ENCODE data around the gene PVALEF. TPM values are rescaled to one million over a fixed set of nuclear protein-coding genes. Genes with fewer than 3 reads are reported as not detected.

Gene PVALEF
- total and polyA plus RNA-seq, 2 donors (not counting 3 experiments of a cell fraction or from before 2014, with no cell fraction given) = not detected

DNA sequence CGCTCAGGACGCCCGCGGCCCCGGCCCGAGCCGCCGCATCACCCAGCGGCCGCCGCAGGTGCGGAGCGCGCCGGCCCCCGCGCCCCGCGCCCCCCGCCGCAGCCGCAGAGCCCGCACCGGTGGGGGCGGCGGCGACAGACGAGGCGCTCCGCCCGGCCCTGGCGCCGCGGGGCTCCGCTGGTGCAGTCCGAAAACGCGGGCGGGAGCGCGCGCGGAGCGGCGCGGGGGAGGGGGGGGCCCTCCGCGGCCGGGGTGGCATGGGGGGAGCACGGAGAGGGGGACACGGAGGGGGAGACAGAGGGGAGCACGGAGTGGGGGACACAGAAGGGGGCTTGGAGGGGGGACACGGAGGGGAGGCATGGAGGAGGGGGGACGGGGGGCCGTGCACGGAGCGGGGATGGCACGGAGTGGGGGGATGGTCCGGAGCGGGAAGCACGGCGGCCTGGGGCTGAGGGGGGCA, 756 bp downstream of the PVALEF start, which contains the start of gene AATK:
Gene AATK (minus strand): TSS at position 189 of the 460 bp plus-strand sequence. CDS start 229 bp downstream, outside the sequence.
- no peaks in the 10 kb centered on the region for H3K9me3 ChIP-seq (replicated peaks; ENCODE audit: control insufficient read depth, insufficient read depth, low read length)
- ChIA-PET CTCF (no interaction called here), POLR2A (no interaction called here)
- DNase-seq (ENCODE audit: low read depth, low spot score) (no peak), FAIRE-seq (no peak)
- H3K4me3 ChIP-seq (replicated peaks in 1 of 3; ENCODE audit: insufficient read depth in 1 of 3, low read depth in 1 of 3, low read length in 3 of 3) = no peak within 1 kb of the TSS
- dilution Hi-C loops (cut with MboI; ENCODE audit: extremely low pct_ligation_motif_present, low sequenced_read_pairs) (no loop called here), intact Hi-C loops (cut with micrococcal nuclease) (no loop called here)
- no peaks in the 10 kb centered on the region for H3K36me3 ChIP-seq (ENCODE audit: control insufficient read depth in 2 of 2, extremely low read depth in 1 of 2, insufficient read depth in 2 of 2, low read length in 2 of 2)
- no TSS peak for BruUV-seq (replicated peaks)
- no peaks in the 10 kb centered on the region for H3K4me1 ChIP-seq (ENCODE audit: control insufficient read depth, extremely low read depth, insufficient read depth, low read length)
- no peak within 1 kb of the TSS for H3K4me2 ChIP-seq (ENCODE audit: insufficient read depth, low read length)
- no peaks in the 10 kb centered on the region for H3K79me2 ChIP-seq (ENCODE audit: control insufficient read depth, insufficient read depth, low read length)
- H4K20me1 ChIP-seq (replicated peaks; ENCODE audit: control insufficient read depth, extremely low read depth, insufficient read depth, low read length) = no peaks in the 10 kb centered on the region
- no peaks in the 10 kb centered on the region for H3K9me1 ChIP-seq (replicated peaks; ENCODE audit: control insufficient read depth, extremely low read depth, insufficient read depth, low read length)
- peaks cover 5 to 6% of the 10 kb centered on the region in 2 experiments for H3K27me3 ChIP-seq (ENCODE audit: control insufficient read depth in 2 of 2, insufficient read depth in 2 of 2, low read length in 2 of 2)
- H3K9ac ChIP-seq (replicated peaks; ENCODE audit: extremely low read depth, insufficient read depth, low read length) = no peak within 1 kb of the TSS
- H2AFZ ChIP-seq (ENCODE audit: low read depth, low read length) = no peak within 1 kb of the TSS
- TF ChIP-seq, protein P1, sequence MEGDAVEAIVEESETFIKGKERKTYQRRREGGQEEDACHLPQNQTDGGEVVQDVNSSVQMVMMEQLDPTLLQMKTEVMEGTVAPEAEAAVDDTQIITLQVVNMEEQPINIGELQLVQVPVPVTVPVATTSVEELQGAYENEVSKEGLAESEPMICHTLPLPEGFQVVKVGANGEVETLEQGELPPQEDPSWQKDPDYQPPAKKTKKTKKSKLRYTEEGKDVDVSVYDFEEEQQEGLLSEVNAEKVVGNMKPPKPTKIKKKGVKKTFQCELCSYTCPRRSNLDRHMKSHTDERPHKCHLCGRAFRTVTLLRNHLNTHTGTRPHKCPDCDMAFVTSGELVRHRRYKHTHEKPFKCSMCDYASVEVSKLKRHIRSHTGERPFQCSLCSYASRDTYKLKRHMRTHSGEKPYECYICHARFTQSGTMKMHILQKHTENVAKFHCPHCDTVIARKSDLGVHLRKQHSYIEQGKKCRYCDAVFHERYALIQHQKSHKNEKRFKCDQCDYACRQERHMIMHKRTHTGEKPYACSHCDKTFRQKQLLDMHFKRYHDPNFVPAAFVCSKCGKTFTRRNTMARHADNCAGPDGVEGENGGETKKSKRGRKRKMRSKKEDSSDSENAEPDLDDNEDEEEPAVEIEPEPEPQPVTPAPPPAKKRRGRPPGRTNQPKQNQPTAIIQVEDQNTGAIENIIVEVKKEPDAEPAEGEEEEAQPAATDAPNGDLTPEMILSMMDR (IDR thresholded peaks at IDR 0.05; ENCODE audit: extremely low read depth in 1 of 2, insufficient read depth in 1 of 2, low read depth in 1 of 2, low read length in 2 of 2) = no peak
- no peak for TF ChIP-seq GATA2 (IDR thresholded peaks at IDR 0.05; ENCODE audit: insufficient read depth, insufficient read length, low read depth, low read length)
- TF ChIP-seq, protein P2, sequence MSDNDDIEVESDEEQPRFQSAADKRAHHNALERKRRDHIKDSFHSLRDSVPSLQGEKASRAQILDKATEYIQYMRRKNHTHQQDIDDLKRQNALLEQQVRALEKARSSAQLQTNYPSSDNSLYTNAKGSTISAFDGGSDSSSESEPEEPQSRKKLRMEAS (IDR thresholded peaks at IDR 0.05; ENCODE audit: insufficient read depth, insufficient read length) = no peak
- H3K27ac ChIP-seq (ENCODE audit: insufficient read depth, low read depth, low read length) = no peak within 1 kb of the TSS

DNA sequence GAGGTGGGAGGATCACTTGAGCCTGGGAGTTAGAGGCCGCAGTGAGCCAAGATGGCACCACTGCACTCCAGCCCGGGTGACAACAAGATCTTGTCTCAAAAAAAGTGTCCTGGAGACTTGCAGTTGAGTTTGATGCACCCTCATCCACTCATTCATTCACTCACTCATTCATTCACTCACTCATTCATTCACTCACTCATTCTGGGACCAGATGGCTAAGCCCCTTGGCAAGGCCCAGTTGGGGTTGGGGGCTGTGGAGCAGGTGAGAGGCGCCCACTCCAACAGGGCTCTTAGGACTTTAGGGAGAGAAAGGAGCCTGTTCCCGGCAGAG, 1.9 kb downstream of the PVALEF start:
- Histone ChIP-seq H3K4me2 (ENCODE audit: insufficient read depth, low read length) (no peak overlapping the region), H2AFZ (ENCODE audit: low read depth, low read length) (no peak overlapping the region), H3K36me3 (ENCODE audit: control insufficient read depth in 2 of 2, extremely low read depth in 1 of 2, insufficient read depth in 2 of 2, low read length in 2 of 2) (no peaks in the 10 kb centered on the region), H3K27me3 (ENCODE audit: control insufficient read depth in 2 of 2, insufficient read depth in 2 of 2, low read length in 2 of 2) (peaks cover 5 to 6% of the 10 kb centered on the region in 2 experiments), H3K9ac (replicated peaks; ENCODE audit: extremely low read depth, insufficient read depth, low read length) (no peak overlapping the region), H3K27ac (ENCODE audit: insufficient read depth, low read depth, low read length) (no peak overlapping the region), H3K4me1 (ENCODE audit: control insufficient read depth, extremely low read depth, insufficient read depth, low read length) (no peaks in the 10 kb centered on the region), H4K20me1 (replicated peaks; ENCODE audit: control insufficient read depth, extremely low read depth, insufficient read depth, low read length) (no peaks in the 10 kb centered on the region), H3K4me3 (replicated peaks in 1 of 3; ENCODE audit: insufficient read depth in 1 of 3, low read depth in 1 of 3, low read length in 3 of 3) (no peak overlapping the region), H3K9me3 (replicated peaks; ENCODE audit: control insufficient read depth, insufficient read depth, low read length) (no peaks in the 10 kb centered on the region), H3K79me2 (ENCODE audit: control insufficient read depth, insufficient read depth, low read length) (no peaks in the 10 kb centered on the region), H3K9me1 (replicated peaks; ENCODE audit: control insufficient read depth, extremely low read depth, insufficient read depth, low read length) (no peaks in the 10 kb centered on the region)
- FAIRE-seq = no peak
- BruUV-seq (replicated peaks) = no TSS peak
- dilution Hi-C loops (cut with MboI; ENCODE audit: extremely low pct_ligation_motif_present, low sequenced_read_pairs) (no loop called here), intact Hi-C loops (cut with micrococcal nuclease) (no loop called here)
- ChIA-PET CTCF (no interaction called here), POLR2A (interaction anchor here (0.6 kb wide), 1 partner anchor 418 kb away, joined by 5 read pairs; no protein-coding TSS in a partner anchor)
- no peak for DNase-seq (ENCODE audit: low read depth, low spot score)
- TF ChIP-seq, protein P2 (IDR thresholded peaks at IDR 0.05; ENCODE audit: insufficient read depth, insufficient read length) = no peak
- TF ChIP-seq POLR2AphosphoS5 (IDR thresholded peaks at IDR 0.05; ENCODE audit: insufficient read depth, low read depth, low read length) (no peak), POLR2A (IDR thresholded peaks at IDR 0.05; ENCODE audit: low read depth, low read length) (no peak), FOS (IDR thresholded peaks at IDR 0.05; ENCODE audit: borderline replicate concordance, insufficient read depth, low read length) (no peak), EZH2 (IDR thresholded peaks at IDR 0.05; ENCODE audit: borderline replicate concordance, low read depth, low read length, severe bottlenecking) (no peak), MYC (IDR thresholded peaks at IDR 0.05; ENCODE audit: low read depth, low read length) (no peak), JUN (IDR thresholded peaks at IDR 0.05; ENCODE audit: borderline replicate concordance, insufficient read depth, insufficient read length, low read depth) (no peak), GATA2 (IDR thresholded peaks at IDR 0.05; ENCODE audit: insufficient read depth, insufficient read length, low read depth, low read length) (no peak)
- TF ChIP-seq, protein P1 (IDR thresholded peaks at IDR 0.05; ENCODE audit: extremely low read depth in 1 of 2, insufficient read depth in 1 of 2, low read depth in 1 of 2, low read length in 2 of 2) = no peak
